GM18873 (cell line): Measurements from ENCODE around the gene SLC22A17.
"Not testable (repeated sequence)": the region's sequence is repeated elsewhere in the genome, so short reads cannot be mapped to it uniquely, and the experiment has no call there.

Experiments
- ATAC-seq: cut with Tn5 transposase; IDR thresholded peaks from one replicate; pipeline ENCODE4 v1.9.1; 2021; ENCODE audit warnings: mild to moderate bottlenecking, moderate library complexity, moderate number of reproducible peaks; ENCODE audit not compliant: unreplicated experiment, low FRiP score

SLC22A17 gene

DNA sequence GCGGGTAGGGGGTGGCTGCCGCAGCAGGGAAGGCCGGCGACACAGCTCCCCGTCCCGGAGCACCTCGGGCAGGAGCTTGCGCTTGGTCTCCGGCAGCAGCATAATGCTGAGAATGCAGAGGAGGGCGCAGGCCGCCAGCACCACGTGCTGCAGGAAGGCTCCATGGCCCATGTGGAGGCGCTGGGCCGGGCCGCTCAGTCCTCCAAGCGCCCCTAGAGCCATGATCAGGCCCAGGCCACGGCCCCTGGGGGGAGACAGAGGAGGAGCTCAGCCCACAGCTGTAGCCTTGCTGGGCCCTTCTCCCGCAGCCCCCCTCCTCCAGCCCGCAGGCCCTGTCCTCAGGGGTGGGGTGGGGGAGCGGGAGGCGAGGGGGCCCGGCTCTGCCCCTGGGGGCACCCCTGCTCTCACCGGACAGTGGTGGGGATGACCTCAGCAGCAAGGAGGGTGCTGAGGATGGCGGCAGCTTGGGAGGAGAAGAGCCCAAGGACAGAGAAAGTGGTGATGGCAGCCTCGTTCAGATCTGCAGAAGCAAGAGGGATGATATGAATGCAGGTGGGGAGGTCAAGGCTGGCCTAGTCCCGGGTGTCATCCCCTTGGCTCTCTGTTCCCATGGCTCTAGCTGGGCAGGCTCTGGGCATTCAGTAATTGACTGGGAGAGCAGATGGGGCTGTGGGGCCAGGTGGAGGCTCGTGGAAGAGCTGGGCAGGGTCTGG lies 5.8 kb downstream of the SLC22A17 start:
- no peak for ATAC-seq

DNA sequence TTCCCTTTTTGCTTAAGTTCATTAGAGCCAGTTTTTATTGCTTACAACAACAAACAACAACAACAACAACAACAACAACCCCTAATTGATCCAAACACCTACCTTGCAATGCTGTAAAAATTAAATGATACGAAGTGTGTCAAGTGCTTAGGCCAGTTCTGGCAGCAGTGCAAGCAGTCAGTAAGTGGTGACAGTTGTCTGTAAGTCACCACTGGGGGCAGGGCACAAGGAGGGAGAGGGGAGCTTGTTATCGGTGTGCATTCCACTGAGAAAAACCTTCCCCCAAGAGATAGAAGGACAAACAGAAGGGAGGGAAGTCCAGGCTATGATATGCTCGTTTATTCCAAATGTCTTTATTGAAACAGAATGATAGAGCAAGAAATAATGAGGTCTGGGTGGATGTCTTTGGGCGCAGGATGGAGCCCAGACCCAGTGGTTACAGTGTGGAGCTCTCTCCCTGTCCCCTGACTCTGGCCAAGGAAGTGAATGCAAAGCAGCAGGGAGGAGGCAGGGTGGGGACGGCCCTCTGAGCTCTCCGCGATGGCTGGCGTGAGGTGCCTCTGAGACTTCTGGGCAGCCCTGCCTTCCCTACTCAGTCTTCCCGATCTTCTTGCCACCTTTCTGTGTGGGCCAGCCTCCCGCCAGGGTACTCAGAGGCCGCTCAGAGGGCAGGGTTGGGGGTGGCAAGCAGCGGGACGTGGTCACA lies 6.5 kb downstream of the SLC22A17 start:
- ATAC-seq, result no peak

DNA sequence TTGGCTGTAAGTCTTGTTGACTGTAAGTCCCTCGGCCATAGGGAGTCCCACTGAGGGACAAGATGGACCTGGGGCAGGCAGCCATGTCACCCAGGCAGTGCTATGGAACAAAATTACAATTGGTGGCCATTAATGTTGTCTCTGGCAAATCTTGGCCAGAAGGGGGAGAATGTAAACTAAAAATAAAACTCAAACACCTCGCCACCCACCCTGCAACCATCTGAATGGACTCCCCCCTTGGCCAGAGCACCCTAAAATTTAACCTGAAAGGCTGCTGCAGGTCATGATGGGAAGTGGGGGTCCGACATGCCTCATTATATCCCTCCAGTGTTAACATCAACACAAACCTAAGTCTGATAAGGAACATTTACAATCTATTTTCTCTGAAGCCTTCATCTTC lies 8.2 kb downstream of the SLC22A17 start:
- ATAC-seq, result no peak

DNA sequence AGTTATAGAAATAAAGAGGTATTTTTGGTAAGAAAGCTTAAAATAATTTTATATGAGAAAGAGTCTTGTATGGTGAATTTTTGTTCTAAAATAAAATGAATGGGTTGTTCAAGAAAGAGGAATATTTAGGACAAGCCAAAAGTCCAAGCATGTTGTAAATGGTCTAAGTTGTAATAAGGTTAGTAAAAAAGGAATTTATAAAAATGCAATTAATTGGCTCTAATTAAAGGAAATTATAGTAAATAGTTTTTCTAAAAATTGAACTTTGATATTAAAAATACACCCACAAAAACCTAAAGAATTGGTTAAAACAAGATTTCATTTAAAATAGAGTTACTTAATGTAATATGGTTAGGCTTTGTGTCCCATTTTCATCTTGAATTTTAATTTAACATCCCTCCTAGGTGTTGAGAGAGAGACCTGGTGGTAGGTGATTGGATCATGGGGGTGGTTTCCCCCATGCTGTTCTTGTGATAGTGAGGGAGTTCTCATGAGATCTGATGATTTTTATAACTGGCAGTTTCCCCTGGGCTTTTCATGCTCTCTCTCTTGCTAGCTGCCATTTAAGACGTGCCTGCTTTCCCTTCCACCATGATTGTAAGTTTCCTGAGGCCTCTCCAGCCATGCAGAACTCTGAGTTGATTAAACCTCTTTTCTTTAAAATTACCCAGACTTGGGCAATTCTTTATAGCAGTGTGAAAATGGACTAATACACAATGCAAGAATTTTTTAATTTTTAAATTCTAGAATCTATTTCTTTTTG lies 13.0 kb downstream of the SLC22A17 start:
- no peak for ATAC-seq

DNA sequence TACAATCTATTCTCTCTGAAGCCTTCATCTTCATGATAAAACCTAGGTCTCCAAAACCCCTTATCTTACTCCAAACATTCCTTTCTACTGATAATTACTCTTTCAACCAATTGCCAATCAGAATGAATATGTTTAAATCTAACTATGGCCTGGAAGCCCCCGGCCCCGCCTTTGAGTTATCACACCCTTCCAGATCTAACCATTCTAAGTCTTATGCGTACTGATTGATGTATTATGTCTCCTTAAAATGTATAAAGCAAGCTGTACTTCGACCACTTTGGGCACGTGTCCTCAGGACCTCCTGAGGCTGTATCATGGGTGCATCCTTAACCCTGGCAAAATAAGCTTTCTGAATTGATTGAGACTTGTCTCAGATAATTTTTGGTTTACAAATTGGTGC lies 17.1 kb downstream of the SLC22A17 start:
- no peak for ATAC-seq

DNA sequence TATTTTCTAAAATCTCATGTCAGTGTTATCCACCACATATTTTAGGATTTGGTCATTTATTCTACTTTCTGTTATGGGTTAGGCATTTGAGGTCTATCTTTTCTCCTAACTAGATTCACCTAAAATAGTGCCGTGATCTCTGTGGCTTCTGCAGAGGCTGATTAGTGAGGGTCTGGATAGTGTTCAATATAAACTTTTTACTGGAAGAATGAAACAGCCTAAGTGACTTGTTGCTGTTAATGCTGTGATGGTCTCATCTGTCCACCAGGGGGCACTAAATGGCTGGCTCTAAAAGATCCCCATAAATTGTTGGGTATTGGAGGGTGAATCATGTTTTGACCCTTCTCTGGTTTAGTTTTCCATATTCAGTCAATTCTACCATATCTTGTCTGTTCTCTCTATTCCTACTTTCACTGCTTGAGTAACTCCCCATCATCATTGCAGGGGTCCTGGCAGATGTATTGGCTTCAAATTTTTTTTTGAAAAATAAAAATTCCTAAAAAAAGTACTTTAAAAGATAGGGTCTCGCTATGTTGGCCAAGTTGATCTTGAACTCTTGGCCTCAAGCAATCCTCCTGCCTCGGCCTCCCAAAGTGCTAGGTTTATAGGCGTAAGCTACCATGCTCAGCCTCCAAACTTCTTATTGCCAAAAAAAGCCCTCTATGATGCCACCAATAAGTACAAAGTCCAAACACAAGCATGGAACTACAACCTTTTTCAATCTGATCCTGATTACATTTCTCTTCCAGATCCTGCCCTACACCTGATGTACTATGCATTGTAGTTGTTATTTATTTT lies 24.5 kb downstream of the SLC22A17 start:
- ATAC-seq, result no peak

DNA sequence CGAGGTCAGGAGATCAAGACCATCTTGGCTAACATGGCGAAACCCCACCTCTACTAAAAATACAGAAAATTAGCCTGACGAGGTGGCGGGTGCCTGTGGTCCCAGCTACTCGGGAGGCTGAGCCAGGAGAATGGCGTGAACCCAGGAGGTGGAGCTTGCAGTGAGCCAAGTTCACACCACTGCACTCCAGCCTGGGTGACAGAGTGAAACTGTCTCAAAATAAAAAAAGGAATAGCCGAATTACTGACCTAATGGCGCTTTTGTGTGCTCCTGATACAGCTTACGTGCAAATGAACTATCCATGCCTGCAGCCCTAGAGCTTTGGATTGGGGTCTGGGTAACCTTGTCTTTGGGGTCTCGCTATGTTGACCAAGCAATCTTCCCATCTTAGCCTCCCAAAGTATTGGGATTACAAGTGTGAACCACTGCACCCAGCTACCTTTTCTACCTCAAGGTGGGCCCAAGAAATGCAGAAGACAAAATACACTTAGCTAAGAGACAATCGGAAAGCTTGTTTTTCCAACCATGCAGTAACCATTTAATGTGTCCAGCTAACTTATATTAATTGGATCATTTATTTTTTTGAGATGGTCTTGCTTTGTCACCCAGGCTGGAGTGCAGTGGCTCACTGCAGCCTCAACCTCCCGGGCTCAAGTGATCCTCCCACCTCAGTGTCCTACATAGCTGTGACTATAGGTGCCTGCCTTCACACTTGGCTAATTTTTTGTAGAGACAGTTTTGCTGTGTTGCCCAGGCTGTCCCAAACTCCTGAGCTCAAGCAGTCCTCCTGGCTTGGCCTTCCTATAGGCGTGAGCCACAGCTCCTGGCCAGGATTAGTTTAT lies 26.0 kb downstream of the SLC22A17 start:
- ATAC-seq, result no peak

DNA sequence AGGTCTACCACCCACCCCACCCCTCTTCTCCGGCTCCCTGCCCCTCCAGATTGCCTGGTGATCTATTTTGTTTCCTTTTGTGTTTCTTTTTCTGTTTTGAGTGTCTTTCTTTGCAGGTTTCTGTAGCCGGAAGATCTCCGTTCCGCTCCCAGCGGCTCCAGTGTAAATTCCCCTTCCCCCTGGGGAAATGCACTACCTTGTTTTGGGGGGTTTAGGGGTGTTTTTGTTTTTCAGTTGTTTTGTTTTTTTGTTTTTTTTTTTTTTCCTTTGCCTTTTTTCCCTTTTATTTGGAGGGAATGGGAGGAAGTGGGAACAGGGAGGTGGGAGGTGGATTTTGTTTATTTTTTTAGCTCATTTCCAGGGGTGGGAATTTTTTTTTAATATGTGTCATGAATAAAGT lies 26.9 kb downstream of the SLC22A17 start:
- ATAC-seq, result not testable (repeated sequence)

DNA sequence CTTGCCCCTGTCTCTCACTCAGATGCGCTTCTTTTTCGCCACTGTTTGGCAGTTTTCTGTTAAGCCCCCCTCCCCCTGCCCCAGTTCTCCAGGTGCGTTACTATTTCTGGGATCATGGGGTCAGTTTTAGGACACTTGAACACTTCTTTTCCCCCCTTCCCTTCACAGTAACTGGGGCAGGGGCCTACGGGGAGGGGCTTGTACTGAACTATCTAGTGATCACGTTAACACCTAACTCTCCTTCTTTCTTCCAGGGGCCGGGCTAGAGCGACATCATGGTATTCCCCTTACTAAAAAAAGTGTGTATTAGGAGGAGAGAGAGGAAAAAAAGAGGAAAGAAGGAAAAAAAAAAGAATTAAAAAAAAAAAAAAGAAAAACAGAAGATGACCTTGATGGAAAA lies 27.7 kb downstream of the SLC22A17 start:
- ATAC-seq, result no peak

DNA sequence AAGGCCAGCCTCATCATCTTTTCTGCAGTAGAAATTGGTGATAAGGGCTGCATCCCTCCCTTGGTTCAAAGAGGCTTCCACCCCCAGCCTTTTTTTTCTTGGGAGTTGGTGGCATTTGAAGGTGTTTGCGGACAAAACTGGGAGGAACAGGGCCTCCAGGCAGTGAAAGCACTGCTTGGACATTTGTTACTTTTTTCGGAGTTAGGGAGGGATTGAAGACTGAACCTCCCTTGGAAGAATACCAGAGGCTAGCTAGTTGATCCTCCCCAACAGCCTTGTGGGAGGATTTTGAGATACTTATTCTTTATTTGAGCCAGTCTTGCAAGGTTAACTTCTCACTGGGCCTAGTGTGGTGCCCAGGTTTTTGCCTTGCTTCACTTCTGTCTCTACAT lies 28.2 kb downstream of the SLC22A17 start:
- no peak for ATAC-seq

DNA sequence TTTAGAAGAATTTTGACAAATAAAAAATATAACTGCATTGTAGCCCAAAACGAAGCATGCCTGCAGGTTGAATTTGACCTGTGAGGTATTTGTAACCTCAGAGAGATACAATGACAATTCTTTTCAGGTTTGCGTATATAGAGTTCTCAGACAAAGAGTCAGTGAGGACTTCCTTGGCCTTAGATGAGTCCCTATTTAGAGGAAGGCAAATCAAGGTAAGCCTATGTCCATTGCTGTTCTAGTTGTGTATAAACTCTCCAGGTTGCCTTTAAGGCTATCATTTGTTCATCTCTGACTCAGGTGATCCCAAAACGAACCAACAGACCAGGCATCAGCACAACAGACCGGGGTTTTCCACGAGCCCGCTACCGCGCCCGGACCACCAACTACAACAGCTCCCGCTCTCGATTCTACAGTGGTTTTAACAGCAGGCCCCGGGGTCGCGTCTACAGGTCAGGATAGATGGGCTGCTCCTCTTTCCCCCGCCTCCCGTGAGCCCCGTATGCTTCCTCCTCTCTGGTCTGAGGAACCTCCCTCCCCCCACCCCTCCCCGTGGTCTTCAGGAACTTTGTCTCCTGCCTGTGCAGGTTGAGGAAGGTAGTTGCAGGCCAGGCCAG lies 28.7 kb downstream of the SLC22A17 start:
- ATAC-seq, result no peak

DNA sequence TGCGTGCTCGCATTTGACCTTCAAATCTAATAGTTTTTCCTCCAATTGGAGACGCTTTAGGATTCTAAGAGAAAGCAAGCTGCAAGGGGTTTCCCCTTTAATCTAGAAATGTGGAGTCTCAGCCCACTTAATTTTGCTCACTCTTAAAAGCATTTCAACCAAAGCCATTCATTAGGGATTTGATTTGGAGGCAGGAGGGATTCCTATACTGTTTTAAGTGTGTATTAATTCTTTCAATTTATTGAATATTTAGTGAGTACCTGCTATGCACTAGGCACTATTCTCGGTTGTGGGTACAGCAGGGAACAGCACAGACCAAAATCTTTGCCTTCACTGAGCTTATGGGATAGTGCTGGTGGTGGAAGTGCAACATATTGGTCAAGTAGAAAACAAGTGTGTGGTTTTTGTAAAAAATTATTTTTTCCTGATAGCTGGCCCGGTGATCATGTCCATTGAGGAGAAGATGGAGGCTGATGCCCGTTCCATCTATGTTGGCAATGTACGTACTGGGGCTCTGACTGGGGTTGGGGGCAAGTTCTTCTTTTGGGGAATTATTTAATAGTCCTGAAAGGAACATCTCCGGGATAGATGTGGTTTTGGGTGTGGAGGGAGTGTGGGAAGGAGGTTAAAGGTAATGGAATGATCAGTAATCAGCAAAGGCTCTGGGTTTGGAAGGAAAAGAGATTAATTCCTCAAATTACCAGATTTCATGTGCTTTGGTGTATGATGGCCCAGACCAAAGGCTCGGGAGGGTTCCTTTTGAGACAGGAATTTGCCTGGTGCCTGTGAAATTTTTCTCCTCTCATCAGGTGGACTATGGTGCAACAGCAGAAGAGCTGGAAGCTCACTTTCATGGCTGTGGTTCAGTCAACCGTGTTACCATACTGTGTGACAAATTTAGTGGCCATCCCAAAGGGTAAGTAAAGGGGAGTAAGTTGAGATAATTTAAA lies 29.8 kb downstream of the SLC22A17 start:
- no peak for ATAC-seq

DNA sequence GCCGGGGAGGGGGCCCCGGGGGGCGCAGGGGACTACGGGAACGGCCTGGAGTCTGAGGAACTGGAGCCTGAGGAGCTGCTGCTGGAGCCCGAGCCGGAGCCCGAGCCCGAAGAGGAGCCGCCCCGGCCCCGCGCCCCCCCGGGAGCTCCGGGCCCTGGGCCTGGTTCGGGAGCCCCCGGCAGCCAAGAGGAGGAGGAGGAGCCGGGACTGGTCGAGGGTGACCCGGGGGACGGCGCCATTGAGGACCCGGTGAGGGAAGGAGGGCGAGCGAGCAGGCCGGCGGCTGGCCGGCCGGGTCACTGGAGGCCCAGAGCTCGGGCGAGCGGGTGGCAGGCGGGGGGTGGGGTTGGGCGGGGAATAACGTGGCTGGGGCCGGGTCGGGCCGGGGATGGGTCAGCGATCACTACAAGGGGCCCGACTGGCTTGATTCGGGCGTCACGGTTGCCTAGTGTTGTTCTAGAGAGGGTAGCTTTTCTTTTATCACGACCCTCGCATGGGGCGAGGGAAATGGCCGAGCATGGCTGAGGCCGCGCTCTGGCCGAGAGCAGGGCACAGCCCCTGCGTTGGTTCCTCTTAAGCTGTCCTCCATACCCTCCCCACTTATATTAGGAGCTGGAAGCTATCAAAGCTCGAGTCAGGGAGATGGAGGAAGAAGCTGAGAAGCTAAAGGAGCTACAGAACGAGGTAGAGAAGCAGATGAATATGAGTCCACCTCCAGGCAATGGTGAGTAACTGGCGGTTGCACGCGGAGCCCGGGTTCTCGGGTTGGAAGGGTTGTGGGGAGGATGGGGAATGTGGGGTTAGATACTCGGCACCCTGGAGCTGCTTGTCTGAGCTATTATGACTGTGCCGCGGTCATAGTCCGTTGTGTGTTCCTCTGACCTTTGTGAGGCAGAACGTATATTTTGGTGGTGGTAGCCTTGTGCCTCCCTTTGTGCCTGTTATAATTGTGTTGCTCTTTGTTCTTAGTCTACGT lies 30.8 kb downstream of the SLC22A17 start:
- ATAC-seq, result no peak

DNA sequence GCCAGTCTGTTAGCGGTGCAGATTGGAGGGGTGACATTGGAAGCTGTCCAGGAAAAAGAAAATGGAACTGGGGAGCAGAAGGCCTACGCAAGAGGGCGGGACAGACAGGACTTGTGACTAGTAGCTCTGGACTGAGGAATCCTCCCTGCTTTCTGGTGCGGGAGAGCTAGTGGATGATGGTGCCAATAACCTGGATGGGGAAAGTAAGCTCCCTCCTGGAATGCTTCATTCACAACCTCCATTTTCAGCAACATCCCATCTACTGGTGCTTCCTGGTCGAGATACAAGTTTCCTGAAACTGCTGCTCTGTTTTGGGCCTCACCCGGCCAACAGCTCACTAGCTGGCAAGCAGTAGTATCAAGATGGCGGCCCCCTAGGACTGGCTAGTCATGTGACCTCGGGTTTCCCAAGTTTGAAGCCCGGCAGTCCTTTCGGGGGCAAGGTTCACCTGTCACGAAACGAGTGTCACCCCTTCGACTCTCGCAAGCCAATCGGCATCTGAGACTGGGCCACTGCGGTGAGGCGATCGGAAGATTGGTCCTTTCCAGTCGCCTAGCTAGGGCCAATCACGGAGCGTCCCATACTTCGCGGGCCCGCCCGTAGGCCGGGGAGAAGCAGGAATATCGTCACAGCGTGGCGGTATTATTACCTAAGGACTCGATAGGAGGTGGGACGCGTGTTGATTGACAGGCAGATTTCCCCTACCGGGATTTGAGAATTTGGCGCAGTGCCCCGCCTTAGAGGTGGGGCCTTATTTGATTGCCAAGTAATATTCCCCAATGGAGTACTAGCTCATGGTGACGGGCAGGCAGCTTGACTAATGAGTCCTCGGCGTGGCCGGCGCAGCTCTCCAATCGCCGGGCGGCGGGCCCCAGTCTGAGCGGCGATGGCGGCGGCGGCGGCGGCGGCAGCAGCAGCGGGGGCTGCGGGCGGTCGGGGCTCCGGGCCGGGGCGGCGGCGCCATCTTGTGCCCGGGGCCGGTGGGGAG lies 31.8 kb downstream of the SLC22A17 start, which contains the start of gene PABPN1:
PABPN1 (plus strand) TSS at position 874 of the 988 bp plus-strand sequence; CDS start at position 887, 13 bp downstream.
- peak; percentile 94 for ATAC-seq

DNA sequence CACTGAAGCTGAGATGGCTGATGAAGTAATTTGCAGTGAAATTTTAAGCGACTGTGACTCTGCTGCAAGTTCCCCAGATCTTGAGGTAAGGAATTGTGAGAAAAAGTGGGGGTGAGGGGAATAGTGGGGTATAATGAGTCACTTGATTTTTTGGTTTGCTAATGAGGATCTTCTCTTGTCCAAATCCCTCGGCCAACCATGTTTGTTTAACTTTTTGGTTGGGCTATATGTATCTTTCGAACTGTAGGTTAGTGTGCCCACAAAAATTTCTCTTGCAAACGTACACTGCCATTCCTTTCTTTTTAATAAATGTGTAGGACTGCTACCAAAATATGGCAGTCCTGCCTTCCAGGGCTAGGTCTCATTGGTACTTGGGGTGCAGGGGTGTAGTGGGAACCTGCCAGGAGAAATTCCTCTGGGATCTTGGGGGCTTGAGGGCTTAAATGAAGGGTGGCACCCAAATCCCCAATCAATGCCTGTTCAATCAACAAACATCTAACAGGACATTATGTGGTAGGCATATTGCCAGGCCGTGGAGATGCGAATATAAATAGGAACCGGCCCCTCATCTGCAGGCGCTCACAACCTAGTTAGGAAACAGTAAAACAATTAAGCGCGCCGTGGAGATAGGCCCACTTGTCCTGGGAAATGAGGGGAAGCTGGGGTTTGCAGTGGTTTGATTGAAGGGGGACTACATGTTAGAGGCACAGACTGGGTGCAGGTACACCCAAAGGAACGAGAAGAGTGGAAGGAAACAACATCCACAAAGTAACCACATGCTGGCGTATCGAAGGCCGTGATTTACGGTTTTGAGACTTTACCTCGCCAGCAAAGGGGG lies 32.7 kb downstream of the SLC22A17 start:
- ATAC-seq, result no peak
